HG03521 (cell line): Measurements from ENCODE around the gene WNT7A.

Experiments
- ATAC-seq: cut with Tn5 transposase; IDR thresholded peaks from one replicate; pipeline ENCODE4 v1.9.1; 2021; ENCODE audit warnings: mild to moderate bottlenecking, moderate library complexity; ENCODE audit not compliant: unreplicated experiment

The WNT7A gene

GRCh38 chr3:13831386-13831996 lies 48.4 kb downstream of the WNT7A start:
- ATAC-seq: no peak

DNA sequence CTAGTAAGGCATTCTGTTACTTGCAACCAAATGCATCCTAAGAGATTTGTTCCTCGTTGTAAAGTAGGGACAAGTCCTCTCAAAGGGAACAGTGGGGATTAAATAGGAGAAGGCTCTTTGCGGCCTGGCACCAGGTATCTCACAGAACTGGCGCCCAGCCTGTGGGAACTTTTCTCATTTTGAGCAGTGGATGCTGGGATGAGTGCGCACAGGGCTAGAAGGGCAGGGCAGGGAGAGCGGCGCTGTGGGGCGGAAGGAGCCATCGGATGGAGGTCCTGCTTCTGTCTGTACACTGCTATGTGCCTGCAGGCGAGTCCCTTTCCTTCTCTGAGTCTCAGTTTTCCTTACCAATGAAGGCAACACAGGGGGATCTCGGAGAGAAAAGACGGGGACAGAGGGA lies 50.6 kb downstream of the WNT7A start:
- no peak for ATAC-seq

GRCh38 chr3:13828501-13829265 lies 51.2 kb downstream of the WNT7A start:
- ATAC-seq: no peak

DNA sequence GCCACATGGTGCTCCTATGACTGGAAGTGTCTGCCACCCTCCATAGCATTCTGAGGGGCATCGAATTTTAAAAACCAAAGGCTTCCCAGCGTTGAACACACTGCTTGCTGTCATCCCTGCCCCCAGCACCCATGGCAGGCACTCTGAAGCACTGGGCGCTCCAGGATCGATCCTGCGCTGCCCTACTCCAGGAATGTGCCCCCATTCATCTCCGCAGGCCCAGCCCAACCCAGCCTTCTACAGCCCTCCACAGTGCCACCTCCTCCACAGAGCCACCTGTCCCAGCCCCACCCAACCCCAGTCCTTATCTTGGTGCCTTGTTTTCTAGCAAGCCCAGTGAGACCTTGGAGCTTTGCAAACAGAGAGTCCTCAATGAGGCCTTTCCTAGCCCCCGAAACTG lies 52.2 kb downstream of the WNT7A start:
- no peak for ATAC-seq

GRCh38 chr3:13827256-13827655 lies 52.6 kb downstream of the WNT7A start:
- ATAC-seq: no peak

DNA sequence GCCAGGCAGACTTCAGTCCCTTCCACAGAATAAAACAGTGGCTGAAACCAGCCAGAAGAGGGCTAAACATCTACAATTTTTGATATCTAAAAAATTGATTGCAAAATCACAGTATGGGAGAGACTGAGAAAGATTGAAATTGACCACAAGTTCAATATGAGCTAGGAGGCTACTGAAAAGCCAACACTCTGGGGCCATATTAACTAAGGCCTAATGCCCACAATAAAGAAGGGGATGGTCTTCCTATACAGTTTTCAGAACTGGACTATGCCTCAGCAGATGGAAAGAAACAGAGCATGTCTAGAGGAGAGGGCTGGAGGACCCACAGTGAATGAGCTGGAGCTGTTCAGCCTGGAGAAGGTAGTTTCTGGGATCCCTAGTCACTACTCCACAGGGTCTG lies 53.2 kb downstream of the WNT7A start:
- ATAC-seq: no peak

DNA sequence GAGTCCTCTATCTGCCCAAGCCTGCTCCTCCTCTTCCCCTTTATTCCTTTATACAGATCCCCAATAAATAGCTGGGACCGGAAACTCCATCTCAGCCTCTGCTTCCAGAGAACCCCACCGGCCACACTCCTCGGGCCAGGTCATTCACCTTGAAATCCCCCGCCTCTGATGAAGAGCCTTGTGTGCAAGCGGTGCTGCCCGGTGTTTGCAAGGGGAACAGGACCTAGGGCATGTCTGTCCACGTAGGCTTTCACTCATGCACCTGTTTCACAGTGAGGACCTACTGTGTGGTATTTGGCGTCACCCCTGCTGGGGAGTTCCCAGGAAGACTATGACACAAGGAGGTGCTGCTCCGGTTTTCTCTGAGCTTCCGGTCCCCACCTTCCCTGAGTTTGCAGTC lies 54.0 kb downstream of the WNT7A start:
- ATAC-seq: no peak

- ATAC-seq: no peak
Observed at GRCh38 chr3:13825311-13825579, 54.6 kb downstream of the WNT7A start.

DNA sequence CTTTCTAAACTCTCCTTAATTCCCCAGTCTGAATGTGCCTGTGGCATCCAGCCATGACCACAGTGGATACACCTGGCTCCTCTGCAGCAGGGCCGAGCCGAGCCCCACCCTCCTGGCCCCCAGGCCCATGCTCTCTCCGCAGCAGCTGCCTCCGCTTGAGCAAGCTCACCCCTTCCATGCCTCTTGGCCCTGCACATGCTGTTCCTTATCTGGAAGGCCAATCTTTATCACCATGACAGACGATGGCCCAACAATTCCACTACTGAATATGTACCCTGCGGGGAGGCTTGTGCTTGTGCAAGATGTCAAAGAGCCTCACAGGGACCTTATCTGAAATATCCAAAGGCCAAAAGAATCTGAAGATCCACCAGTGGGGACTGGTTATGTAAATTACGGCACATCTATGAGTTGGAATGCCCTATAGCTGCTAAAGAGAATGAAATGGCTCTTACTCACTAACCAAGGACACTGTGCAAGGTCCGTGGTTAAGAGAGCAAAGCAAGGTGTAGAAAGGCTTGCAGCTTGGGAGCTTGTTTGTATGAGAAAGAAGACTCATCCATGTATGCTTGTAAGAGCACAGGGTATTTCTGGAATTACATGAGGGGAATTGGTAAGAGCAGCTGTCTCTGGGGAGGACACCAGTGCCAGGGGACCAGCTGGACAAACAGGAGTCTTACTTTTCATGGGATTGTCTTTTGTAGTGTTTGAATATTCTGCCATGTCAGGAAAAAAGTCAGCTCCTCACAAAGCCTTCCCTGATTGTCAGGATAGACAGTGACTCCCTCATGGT lies 55.2 kb downstream of the WNT7A start:
- no peak for ATAC-seq

- ATAC-seq: no peak
Observed at GRCh38 chr3:13823692-13824091, 56.2 kb downstream of the WNT7A start.

DNA sequence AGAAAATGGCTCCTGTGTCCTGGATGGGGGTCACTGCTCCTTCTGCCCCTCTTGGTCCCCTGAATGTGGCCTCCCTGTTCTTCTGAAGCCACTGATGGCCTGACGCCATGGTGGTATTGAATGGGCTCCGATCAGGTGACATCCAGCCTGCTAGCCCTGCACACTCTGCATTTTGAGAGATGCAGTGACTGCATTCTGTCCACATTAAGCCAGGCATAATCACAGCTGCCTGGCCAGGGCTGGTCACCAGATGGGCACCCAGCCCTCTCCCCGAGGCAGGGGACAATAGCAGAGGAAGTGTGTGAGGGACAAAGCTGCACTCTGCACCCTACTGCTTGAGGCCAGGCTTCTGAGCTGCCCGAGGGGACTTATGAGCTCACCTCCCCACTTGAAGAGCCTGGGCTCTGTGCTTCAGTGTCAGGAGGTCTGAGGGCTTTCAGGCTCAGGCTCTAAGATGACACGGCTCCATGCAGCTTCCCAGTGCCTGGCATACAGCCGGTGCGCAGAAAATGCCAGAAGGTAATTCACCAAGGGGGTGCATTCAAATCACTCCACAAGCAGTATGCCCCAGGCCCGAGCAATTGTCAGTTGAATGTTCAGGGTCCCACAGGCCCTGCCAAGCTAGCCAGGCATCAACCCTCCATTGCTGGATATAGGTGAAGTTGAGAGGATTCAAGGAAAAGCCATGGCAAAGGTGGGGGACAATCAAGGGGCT lies 56.8 kb downstream of the WNT7A start:
- ATAC-seq: no peak

DNA sequence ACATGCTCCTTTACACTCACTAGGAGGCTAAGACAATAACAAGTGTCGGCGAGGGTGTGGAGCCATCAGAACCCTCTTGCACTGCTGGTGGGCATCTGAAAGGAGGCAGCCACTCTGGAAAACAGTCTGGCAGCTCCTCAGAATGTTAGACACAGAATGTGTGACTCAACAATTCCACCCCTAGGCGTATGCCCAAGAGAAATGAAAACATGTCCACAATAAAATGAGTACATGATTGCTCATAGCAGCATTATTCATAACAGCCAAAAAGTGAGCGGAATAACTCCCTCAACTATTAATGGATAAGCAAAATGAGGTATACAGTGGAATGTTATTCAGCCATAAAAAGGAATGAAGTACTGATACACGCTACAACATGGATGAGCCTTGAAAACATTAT lies 57.8 kb downstream of the WNT7A start:
- ATAC-seq: no peak

DNA sequence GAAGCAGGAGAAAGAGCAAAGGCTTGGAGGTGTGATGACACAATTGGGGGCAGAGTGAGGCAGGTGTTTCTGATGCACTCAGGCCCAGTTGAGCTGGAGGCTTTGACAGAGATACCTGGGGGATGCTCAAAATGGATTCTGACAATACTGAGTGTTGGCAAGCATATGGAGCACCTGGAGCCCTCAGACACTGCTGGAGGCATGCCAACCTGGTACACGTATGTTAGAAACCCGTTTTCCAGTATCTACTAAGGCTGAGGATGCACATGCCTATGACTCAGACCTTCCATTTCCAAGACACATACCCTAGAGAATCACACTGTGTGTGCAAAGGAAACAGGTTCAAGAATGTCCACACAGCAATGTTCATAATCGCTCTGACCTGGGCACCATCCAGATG lies 58.7 kb downstream of the WNT7A start:
- ATAC-seq: no peak

DNA sequence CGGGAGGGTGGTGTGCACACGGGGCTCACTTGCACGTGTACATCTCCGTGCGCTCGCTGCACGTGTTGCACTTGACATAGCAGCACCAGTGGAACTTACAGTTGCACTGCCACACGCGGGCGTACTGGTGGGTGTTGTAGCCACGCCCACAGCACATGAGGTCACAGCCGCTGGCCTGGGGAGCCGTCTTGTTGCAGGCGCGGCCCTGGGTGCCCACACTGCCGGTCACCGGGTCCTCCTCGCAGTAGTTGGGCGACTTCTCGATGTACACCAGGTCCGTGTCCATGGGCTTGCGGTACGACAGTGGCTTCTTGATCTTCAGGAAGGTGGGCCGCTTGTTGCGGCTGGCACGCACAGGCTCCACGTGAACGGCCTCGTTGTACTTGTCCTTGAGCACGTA lies 61.0 kb downstream of the WNT7A start:
- ATAC-seq: no peak

DNA sequence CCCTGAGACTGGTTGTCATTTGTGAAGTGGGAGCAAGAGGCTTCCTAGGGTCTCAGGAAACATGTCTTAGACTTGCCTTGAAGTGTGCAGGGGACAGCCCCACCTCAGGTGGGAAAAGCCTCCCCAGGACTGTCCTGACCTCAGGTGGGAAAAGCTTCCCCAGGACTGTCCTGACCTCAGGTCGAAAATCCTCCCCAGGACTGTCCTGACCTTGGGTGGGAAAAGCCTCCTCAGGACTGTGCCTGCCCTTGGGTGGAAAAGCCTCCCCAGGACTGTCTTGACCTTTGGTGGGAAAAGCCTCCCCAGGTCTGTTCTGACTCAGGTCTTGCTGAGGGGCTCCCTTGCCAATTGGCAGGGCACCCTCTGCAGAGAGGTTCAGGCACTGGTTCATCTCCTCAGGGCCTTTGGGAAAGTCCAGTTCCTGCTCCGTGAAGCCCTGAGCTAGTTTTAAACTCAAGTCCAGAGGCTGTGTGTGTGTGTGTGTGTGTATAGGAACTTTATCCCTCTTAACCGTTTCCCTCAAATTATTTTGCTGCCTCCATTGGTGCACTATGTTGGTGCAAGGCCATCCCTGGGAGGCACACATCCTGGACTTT lies 64.7 kb downstream of the WNT7A start:
- no peak for ATAC-seq

- no peak for ATAC-seq
Observed at GRCh38 chr3:13812034-13812471, 67.8 kb downstream of the WNT7A start.

DNA sequence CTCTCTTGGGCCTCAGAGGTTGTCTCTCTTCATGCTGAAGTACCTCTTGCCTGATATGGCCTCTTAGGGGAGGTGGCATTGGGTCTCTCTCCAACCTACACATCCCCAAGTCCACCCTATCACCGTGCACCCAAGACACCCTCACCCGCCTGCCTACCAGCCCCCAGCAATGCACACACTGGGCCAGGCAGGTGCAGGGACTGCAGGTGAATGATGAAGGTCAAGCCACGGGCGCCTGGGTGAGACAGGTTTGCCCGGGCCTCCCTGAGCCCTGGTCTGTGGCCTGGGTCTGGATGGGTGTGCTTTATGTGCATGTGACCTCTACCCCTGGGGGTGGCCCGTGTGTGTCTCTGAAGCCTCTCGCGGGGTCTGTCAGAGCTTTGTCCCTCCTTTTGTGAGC lies 68.3 kb downstream of the WNT7A start:
- ATAC-seq: no peak

DNA sequence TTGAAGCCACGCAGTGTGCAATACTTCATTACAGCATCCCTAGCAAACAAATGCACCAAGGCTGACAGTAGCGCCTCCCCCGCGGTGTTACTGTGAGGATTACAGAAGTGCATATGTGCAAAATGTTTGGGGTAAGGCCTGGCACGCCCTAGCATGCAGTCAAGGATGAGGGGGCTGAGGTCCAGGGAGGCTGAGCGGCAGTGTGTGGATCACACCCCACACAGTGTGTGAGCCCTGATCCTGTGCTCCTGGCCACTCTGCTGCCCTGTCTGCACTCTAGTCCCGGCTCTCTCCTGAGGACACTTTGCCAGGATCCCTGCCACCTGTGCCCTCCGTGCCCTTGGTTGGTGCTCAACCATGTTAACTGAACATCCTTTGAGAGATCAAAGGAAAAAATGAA lies 71.3 kb downstream of the WNT7A start:
- ATAC-seq: no peak

GRCh38 chr3:13801361-13802204 lies 78.3 kb downstream of the WNT7A start:
- ATAC-seq: no peak

DNA sequence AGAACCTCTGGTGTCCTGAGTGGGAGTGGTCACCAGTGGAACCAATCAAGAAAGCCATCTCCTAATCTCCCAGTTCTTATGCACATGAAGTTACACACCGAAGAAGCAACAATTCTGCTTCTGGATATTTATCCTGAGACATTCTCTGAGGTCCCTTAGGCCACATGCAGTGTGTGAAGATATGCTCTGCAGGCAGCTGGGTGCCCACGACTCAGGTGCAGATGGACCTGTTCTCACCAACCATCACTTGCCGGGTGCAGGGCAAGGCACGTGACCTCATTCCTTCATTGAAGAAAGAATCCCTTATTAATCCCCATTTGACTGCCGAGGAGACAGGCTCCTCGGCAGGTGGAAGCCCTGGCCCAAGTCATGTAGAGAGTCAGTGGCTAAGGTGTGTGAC lies 79.8 kb downstream of the WNT7A start:
- ATAC-seq: no peak
